A549 (cell line): Measurements from ENCODE around the gene PITX1.

Experiments
- CHD2 ChIP-seq: fragments of 150-350 bp; IDR thresholded peaks from 2 replicates; pipeline ENCODE4 v1.6.1; 2014; ENCODE audit warnings: low read length; ENCODE audit not compliant: partially characterized antibody
- RAD21 ChIP-seq, 2 experiments: fragments of >200 bp in 1 of 2; sonication (Bioruptor Twin) in 1 of 2; formaldehyde crosslinking in 1 of 2; IDR thresholded peaks in 1 of 2; conservative IDR thresholded peaks in 1 of 2; 2 replicates in 1 of 2; 3 replicates in 1 of 2; pipeline ENCODE4 v1.6.1; 2012 to 2018; ENCODE audit warnings: inconsistent platforms in 1 of 2
- TF ChIP-seq, protein P1 (sequence below): fragments of >200 bp; sonication (Bioruptor Twin); formaldehyde crosslinking; IDR thresholded peaks from 3 replicates; pipeline ENCODE4 v1.5.1; 2016
- TF ChIP-seq, protein P2 (sequence below): fragments of 200-600 bp; sonication (generic); IDR thresholded peaks from 2 replicates; pipeline ENCODE4 v1.6.1; 2016; ENCODE audit warnings: antibody characterized with exemption, mild to moderate bottlenecking, moderate library complexity

DNA sequence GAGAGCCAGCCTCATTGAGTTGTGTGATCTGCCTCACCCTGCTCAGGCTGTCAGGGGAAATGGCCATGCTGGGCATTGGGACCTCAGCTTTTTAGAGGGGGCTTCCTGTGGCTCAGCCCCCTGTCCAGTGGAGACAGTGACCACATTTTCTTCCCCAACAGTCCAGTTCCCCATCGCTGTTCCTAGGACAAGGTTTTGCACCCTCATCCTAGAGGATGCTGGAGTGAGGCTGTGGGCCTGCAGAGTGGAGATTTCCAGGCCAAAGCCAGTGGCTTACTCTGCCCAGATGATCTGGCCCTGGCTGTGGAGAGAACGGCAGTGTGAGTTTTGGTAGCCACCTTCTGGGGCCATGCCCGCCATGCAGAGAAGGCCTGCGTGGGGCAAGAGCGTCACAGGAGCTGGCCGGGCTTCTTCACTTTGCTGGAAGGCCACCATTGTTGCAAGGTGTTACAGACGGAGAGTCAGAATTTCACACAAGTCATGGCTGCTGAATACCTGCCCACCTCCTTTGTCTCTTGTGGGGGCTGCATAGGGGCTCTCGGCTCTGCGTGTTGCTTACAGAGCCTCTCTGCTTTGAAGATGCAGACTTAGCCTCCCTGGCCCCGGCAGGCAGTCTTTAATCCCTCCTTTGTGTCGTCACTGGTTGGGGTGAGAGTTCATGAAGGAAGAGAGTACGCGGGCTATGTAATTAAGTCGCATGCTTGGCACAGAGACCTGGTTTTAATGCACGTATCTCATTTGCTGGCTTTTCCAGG, 35.2 kb upstream of the PITX1 start:
- TF ChIP-seq RAD21 (conservative IDR thresholded peaks at IDR 0.05 in 1 of 2, IDR thresholded peaks at IDR 0.05 in 1 of 2) (no peak), CHD2 (no peak)
- TF ChIP-seq, protein P1, sequence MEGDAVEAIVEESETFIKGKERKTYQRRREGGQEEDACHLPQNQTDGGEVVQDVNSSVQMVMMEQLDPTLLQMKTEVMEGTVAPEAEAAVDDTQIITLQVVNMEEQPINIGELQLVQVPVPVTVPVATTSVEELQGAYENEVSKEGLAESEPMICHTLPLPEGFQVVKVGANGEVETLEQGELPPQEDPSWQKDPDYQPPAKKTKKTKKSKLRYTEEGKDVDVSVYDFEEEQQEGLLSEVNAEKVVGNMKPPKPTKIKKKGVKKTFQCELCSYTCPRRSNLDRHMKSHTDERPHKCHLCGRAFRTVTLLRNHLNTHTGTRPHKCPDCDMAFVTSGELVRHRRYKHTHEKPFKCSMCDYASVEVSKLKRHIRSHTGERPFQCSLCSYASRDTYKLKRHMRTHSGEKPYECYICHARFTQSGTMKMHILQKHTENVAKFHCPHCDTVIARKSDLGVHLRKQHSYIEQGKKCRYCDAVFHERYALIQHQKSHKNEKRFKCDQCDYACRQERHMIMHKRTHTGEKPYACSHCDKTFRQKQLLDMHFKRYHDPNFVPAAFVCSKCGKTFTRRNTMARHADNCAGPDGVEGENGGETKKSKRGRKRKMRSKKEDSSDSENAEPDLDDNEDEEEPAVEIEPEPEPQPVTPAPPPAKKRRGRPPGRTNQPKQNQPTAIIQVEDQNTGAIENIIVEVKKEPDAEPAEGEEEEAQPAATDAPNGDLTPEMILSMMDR, result no peak
- TF ChIP-seq, protein P2, sequence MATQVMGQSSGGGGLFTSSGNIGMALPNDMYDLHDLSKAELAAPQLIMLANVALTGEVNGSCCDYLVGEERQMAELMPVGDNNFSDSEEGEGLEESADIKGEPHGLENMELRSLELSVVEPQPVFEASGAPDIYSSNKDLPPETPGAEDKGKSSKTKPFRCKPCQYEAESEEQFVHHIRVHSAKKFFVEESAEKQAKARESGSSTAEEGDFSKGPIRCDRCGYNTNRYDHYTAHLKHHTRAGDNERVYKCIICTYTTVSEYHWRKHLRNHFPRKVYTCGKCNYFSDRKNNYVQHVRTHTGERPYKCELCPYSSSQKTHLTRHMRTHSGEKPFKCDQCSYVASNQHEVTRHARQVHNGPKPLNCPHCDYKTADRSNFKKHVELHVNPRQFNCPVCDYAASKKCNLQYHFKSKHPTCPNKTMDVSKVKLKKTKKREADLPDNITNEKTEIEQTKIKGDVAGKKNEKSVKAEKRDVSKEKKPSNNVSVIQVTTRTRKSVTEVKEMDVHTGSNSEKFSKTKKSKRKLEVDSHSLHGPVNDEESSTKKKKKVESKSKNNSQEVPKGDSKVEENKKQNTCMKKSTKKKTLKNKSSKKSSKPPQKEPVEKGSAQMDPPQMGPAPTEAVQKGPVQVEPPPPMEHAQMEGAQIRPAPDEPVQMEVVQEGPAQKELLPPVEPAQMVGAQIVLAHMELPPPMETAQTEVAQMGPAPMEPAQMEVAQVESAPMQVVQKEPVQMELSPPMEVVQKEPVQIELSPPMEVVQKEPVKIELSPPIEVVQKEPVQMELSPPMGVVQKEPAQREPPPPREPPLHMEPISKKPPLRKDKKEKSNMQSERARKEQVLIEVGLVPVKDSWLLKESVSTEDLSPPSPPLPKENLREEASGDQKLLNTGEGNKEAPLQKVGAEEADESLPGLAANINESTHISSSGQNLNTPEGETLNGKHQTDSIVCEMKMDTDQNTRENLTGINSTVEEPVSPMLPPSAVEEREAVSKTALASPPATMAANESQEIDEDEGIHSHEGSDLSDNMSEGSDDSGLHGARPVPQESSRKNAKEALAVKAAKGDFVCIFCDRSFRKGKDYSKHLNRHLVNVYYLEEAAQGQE, result no peak
